Epithelial cell of esophagus (primary cell): ENCODE measurements around the gene COL24A1.
A peak's percentile ranks its signal among the peaks of the same experiment; 100 is the strongest.

Experiments
- DNase-seq: peaks from one replicate; pipeline ENCODE4 v3.0.0; 2010; ENCODE audit warnings: low read depth
- H3K4me3 ChIP-seq: 2 replicates; pipeline ENCODE4 v1.5.1; 2011; ENCODE audit warnings: mild to moderate bottlenecking, low read length, control low read depth
- CTCF ChIP-seq: IDR thresholded peaks from 2 replicates; pipeline ENCODE4 v1.5.1; 2011; ENCODE audit warnings: low read depth, mild to moderate bottlenecking, low read length, control low read depth, inconsistent platforms; ENCODE audit not compliant: insufficient read depth; ENCODE audit errors: missing control alignments

COL24A1 gene

DNA sequence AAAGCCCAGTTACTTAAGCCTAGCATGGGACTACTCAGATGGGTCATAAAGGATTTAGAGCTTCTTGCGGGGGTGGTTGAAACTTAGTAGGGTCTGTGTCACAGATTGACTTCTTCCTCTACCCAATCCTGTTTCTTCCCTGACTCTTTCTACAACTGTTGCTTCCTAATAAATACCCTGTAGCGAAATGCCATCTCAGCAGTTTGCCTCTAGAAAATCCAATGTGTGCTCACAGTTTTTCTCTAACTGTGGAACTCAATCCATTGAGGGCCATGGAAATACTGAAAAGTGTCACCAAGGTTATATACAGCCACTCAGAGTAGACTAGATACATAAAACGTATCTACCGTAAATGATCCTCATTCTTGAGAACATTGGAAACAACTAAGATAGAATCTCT is 217.7 kb downstream of the COL24A1 start:
- no peak for TF ChIP-seq CTCF
- H3K4me3 ChIP-seq, result no peak overlapping the region
- no peak for DNase-seq

GRCh38 chr1:85936470-85936869 is 220.1 kb downstream of the COL24A1 start:
- no peak overlapping the region for H3K4me3 ChIP-seq
- DNase-seq, result no peak
- no peak for TF ChIP-seq CTCF

DNA sequence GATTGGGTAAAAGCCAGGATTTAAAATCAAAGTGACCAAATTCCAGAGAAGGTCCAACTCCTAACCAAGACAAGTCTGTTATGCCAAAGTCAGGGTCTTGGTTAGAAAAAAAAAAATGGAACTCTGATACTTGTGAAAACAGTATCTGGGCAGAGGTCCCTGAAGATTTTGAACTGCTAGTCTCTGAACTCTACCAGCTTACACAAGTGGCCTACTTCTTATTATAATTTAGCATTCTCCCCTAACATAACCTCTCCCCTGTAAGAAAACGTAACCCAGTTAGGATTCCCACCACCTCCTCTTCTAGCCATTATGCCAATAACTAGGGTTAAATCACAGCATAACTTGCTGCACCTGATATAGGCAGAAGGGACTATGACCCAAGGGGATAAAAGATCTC is 220.5 kb downstream of the COL24A1 start:
- DNase-seq, result no peak
- H3K4me3 ChIP-seq, result no peak overlapping the region
- TF ChIP-seq CTCF, result no peak

GRCh38 chr1:85935234-85935633 is 221.3 kb downstream of the COL24A1 start:
- no peak for DNase-seq
- TF ChIP-seq CTCF, result no peak
- no peak overlapping the region for H3K4me3 ChIP-seq

DNA sequence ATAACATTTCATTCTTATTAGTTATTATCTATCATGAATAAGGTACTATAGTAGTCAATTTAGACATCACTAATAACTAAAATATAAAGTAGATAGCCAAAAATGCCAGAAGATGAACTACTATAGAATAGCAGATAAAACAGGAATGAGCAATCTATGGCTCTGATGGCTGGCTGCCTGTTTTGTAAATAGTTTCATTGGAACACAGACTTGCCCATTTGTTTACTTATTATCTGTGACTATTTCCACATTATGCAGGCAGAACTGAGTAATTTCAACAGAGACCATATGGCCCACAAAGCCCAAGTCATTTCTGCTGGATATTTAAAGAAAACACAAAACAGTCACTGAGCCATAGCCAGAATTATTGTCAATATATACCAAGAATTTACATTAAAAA is 222.1 kb downstream of the COL24A1 start:
- no peak overlapping the region for H3K4me3 ChIP-seq
- TF ChIP-seq CTCF, result no peak
- no peak for DNase-seq

GRCh38 chr1:85933961-85934360 is 222.6 kb downstream of the COL24A1 start:
- no peak for TF ChIP-seq CTCF
- H3K4me3 ChIP-seq, result no peak overlapping the region
- peak; percentile 2 for DNase-seq

DNA sequence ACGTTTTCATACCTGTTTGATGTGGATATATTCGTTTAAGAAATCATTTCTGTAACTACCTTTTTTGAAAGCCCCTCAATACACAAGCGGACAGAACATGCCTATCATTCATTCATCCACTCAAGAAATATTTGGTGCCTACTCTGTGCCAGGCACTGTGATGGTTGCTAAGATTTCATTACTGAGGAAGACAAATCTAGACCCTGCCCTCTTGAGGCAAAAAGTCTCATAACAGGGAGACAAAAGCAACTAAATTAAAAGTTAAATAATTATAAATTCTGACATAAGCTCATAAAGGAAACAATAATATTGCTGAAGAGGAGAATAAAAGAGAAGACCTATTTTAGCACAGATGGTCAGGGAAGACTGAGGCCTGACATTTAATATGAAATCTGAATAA is 244.8 kb downstream of the COL24A1 start:
- no peak overlapping the region for H3K4me3 ChIP-seq
- peak; percentile 51 for TF ChIP-seq CTCF
- peak; percentile 30 for DNase-seq
